D721Med (cell line): ENCODE results near the gene SPTBN5.

ENCODE experiments used
- DNase-seq: peaks from one replicate; pipeline ENCODE4 v3.0.0; 2011; ENCODE audit warnings: low spot score; ENCODE audit not compliant: insufficient read length
- FAIRE-seq: peaks from 2 replicates; lab custom pipeline; 2011; peaks lifted over from hg19 to GRCh38; lab: Jason Lieb, UNC
- CTCF ChIP-seq: IDR thresholded peaks from 2 replicates; pipeline ENCODE4 v1.5.1; 2012; ENCODE audit warnings: mild to moderate bottlenecking, control low read depth; ENCODE audit not compliant: insufficient read depth; ENCODE audit errors: missing control alignments

The SPTBN5 gene

GRCh38 chr15:41812820-41813375 lies 81.0 kb downstream of the SPTBN5 start:
- TF ChIP-seq CTCF: no peak
- no peak for DNase-seq
- FAIRE-seq: no peak

- FAIRE-seq: no peak
- peak; percentile 87 for DNase-seq
- peak; percentile 89 for TF ChIP-seq CTCF
Observed at GRCh38 chr15:41811432-41812195, 82.2 kb downstream of the SPTBN5 start.

- TF ChIP-seq CTCF: no peak
- DNase-seq (no peak), FAIRE-seq (no peak)
Observed at GRCh38 chr15:41810651-41811431, 83.0 kb downstream of the SPTBN5 start.

- DNase-seq (no peak), FAIRE-seq (no peak)
- TF ChIP-seq CTCF: no peak
Observed at GRCh38 chr15:41809526-41810220, 84.2 kb downstream of the SPTBN5 start.

- FAIRE-seq (no peak), DNase-seq (no peak)
Observed at GRCh38 chr15:41809121-41809520, 84.7 kb downstream of the SPTBN5 start.

More at GRCh38 chr15:41809121-41809520, 84.7 kb downstream of the SPTBN5 start:
- no peak for TF ChIP-seq CTCF
